ENCODE results near the gene B4GALNT2.

B4GALNT2 gene

DNA sequence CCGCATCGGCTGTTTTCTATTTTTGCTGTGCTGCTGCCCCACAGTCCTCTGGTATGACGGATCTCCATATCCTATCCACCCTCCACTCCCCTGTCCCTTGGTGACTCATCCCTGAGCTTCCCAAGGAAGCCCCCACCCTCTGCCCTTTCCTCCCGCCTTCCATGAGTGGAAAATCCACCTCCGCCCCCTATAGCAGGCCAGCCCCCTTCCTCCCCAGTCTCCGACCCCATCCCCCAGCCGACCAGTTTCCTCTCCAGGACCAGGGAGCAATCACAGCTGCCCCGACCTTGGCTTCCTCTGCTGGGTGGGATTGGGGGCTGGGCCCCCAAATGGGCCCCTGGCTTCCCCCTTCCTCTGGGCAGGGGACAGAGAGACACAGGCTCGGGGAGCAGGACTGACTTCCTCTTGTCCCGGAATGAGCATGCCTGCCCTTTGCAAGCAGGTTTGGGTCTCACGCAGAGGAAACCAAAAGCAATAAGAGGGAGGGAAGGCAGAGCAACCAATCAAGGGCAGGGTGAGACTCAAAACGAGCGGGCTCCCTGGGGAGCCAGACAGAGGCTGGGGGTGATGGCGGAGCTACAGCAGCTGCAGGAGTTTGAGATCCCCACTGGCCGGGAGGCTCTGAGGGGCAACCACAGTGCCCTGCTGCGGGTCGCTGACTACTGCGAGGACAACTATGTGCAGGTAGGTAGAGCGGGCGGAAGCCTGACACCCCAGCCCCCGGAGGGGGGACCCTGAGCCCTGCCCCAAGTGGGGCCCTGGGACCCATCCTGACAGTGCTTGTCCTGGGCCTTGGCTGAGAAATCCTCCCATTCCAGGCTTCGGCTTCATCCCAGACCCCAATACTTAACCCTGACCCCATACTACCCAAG is 77.8 kb downstream of the B4GALNT2 start, which contains the start of the genes ABI3 and GNGT2:
TSS of gene ABI3 (plus strand) at position 550 of the 872 bp plus-strand sequence. CDS start at position 568, 18 bp downstream.
TSS of gene GNGT2 (minus strand) at position 417 of the 872 bp plus-strand sequence. CDS start 3,152 bp downstream, outside the sequence.
- peak; percentile 48 to 49 for DNase-seq (ENCODE audit: low read depth in 2 of 2)

DNA sequence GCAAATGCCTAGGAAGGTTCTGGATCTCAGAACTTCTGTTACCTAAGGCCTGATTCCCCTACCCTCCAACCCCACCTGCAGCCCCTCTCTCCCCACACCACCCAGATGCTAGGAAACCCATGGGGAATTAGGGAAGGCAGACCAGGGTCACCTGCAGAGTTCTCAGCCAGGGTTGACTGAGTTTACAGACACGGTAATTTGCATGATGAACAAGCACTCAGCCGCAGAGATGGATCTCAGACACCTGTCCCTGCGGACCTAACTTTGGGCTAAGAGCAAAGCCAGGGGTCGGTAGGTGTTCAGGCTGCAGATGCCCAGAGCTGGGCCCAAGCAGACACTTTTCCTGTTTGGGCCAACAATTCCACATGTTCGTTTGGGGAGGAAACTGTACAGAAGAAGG is 80.8 kb downstream of the B4GALNT2 start:
- no peak for DNase-seq (ENCODE audit: low read depth in 2 of 2)

DNA sequence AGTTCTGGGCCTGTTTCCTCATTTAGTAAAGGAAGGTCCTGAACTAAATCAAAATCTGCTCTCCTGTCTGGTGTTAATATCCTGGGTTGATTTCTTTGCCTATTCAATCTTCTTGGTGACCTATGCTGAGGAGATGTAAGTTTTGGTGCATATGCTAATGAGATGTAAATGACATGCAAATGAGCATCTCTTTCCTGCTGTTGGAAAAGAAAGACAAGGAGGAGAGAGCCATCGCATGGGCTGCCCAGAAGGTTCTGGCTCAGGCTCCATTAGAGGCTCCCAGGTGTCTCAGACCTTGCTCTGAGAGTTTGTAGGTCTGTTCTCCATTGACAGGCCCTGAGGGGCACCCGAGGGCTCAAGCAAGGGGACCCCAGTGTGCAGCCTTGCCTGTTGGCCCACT is 81.3 kb downstream of the B4GALNT2 start:
- no peak for DNase-seq (ENCODE audit: low read depth in 2 of 2)

DNA sequence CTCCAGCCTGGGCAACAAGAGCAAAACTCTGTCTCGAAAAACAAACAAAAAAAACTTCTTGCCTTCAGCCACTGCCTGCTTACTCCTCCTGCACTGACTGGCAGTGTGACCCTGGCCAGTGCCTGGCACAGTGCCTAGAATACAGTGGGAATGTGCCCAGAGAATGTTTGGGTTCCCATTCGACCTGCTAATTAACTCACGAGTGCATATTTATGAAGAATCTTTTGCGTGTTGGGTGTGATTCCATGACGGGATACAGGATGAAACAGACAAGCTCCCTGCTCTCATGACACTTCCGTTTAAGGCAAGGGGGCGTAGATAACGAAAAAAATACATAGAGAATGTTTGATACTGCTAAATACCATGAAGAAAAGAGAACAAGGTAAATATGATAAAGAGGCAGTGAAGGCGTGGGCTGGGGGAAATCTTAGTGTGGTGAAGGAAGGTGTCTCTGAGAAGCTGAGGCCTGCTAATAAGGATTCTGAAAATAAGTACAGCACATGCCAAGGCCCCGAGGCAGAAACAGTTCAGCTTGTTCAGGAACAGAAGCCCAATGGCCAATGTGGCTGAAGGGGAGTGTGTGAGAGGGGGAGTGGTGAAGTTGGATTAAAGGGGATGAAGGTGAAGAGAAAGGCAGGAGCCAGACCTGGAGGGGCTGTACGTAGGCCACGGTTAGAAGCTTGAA is 82.2 kb downstream of the B4GALNT2 start:
- no peak for DNase-seq (ENCODE audit: low read depth in 2 of 2)

DNA sequence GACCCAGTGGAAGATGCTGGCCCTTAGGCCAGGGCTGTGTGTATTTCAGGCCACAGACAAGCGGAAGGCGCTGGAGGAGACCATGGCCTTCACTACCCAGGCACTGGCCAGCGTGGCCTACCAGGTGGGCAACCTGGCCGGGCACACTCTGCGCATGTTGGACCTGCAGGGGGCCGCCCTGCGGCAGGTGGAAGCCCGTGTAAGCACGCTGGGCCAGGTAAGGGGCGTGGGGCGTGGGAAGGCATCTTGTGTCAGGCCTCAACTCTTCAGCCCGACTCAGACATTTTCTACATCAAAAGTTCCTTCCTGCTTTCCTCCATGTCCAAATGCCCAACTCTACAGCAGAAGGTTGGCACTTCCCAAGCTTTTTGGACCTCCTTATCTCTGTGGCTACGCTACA is 83.9 kb downstream of the B4GALNT2 start:
- no peak for DNase-seq (ENCODE audit: low read depth in 2 of 2)

DNA sequence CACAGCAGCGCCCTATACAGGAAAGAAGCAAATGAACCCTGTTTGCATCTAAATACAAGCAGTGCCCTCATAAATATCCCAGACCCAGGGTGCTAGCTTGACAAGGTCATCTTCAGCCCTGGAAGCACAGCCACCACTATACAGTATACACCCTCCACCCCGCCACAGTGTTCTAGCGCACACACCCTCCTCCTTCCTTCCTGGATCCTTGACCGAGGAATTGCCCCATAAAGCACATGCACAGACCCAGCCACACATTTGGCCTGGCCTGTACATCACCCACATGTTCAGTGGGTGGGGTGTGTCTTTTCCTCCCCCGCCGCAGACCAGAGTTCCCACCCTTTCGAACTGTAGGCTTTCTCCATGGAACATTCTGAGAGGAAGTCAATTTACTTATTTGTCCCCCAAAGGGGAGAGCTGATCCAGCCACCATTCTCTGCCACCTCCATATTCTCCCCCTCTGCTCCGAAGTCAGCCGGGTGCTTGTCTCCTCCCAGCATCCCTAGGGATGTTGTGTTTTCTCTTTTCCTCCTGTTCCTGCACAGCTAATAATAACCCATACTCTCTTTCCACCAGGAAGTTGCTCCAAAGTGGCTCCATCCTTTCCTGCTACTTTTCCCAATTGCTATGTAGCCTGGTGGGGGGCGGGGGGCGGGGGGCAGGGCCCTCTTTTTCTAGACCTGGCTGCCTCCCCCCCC is 84.5 kb downstream of the B4GALNT2 start:
- DNase-seq (ENCODE audit: low read depth in 2 of 2), result no peak

DNA sequence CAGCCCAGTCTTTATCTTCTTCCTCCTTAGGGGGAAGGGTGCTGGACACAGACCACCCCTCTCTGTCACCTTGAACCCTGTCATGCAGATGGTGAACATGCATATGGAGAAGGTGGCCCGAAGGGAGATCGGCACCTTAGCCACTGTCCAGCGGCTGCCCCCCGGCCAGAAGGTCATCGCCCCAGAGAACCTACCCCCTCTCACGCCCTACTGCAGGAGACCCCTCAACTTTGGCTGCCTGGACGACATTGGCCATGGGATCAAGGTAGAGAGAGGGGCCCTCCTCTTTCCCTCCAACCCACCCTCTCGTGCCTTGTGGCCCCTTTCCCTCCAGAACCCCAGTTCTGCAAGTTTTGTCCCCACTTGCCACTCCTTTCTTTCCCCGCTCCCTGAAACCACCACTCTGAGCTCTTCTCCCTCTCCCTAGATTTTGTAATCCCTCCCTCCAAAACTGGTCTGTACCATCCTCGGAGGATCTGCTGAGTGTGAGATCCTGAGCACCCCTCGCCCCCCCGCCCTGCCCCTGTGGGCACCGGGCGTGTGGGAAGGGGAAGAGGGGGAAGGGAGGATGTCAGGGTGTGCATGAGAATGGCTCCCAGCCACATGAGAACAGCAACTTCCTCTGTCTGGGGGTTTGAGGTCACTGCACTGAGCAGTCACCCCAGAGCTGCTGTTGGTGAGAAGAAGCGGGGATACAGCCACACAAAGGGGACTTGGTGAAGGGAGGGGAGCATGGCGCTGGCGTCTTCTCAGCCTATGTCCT is 85.3 kb downstream of the B4GALNT2 start:
- no peak for DNase-seq (ENCODE audit: low read depth in 2 of 2)

DNA sequence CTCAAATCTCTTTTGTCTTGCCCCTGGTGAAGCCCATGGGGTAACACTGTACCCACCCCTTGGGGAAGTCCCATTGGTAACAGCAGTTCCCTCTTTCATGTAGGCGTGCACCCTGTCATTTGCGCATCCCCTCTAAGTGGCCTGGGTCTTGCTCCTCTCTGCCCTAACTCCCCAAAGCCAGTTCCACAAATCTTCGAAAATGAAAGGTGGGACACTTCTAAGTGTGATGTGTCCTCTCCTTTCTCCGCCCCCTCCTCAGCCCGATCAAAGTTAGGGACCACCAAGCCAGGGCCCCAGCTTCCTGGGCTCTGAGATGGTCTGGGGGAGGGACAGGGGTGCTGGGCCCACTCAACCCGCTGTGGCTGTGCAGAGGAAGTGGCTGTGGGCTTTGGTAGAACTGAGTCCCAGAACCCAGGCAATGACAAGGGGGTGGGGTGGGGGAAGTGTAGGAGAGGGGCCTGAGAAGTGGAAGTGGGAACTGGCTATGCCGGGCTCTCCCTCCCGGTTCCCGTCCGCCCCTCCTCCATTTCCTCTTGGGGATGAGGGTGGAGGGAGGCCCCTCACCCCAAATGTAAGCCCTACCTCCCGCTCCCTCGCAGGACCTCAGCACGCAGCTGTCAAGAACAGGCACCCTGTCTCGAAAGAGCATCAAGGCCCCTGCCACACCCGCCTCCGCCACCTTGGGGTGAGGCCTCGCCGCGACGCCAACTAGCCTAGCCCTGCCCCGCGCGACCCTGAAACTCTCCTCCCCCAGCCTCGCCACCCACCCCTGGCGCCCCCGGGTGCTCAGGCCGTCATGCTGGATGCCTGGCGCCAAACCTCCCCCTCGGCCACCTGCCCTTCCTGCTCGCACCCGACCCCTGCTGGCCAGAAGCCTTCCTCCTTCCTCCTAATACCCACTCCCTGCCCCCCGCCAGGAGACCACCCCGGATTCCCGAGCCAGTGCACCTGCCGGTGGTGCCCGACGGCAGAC is 86.7 kb downstream of the B4GALNT2 start:
- DNase-seq (ENCODE audit: low read depth in 2 of 2), result peak in 1 of 2 donors; percentile 40

DNA sequence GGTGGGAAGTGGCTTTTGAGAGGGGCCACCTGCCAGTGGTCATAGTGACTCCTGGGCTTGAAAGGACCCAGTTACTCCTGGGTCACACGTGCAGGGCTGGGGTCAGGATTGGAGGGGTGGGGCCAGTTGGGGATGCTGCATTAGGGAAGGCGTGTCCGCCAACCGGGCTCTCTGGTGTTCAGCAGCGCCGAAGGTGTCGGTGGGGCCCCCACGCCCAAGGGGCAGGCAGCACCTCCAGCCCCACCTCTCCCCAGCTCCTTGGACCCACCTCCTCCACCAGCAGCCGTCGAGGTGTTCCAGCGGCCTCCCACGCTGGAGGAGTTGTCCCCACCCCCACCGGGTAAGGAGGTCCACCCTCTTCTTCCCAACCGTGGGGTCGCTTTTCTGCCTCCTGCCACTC is 87.4 kb downstream of the B4GALNT2 start:
- DNase-seq (ENCODE audit: low read depth in 2 of 2), result no peak

DNA sequence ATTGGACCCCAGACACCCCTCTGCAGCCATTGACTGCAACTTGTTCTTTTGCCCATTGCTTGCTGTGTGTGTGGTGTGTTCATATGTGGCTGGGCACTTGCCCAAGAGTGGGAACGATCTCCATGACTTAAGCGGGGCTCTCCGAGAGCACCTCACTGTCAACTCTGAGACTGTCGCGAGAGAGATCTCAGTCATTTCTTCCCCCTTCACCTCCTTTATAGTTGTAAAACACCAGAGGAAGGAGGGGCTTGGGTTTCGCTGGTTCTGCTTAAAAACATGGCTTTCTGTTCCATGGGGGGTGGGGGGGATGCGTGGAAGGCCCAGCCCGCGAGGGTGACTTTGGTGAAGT is 90.6 kb downstream of the B4GALNT2 start:
- no peak for DNase-seq (ENCODE audit: low read depth in 2 of 2)

DNA sequence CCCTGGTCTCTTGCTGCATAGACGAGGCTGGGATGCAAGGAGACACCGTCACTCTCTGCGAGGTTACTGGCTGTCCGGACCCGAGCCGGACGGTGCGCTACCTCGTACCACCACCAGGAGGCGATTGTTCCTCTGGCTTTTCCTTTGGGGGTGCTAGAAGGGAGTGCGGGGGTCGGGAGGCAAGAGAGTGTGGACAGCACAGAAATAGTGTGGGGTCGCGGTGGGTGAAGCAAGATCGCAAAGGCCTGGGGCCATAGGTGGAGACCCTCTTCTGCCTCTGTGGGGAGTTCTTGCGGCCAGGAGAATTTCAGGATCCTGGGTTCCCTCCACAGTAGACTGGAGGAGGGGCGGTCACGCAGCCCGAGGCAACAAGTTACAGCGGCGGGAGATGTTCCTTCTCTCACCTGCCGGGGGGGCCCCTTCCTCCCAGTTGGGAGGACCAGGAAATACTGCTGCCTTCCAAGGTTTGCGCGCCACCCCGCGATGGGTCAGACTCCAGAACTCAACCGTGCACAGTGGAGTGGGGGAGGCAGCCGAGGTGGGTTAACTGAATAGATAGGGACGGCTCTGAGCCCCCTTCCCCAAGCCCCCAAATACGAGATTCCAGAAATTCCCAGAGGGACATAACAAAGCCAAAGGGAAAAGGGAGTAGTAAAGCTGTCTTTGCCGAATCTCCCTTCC is 91.1 kb downstream of the B4GALNT2 start:
- DNase-seq (ENCODE audit: low read depth in 2 of 2), result peak; percentile 52 to 73

DNA sequence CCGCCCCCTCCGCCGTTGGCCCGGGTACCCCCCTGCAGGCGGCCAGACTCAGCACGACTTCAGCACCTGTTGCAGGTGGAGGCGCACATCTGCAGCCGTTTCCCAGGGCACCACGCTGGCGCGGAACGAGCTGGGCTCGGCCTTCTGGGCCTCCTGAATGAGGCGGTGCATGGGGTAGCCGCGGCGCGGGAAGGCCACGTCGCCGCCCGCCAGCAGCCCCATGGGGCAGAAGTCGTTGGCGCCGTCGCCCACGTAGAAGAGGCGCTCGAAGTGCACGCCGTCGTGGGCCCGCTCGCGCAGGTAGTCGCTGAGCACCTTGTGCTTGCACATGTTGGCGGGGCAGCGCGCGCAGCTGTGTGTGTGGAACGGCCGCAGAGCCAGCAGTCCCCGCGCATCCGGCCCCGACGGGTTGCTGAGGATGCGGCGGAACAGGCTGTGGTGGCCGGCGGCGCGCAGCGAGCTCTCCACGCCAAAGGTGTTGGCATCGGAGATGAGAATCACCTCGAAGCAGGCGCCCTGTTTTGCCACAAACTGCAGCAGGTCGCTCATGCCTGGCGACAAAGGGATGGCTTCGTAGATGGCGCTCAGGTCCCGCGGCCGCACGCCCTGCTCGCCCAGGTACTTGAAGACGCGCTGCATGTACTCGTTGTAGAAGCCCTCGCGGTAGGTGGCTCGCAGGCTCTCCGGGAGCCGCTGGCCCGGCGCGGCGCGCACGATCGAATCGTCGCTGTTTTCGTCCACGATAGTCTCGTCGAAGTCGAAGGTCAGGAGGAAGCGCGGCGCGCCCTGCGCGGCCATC is 91.8 kb downstream of the B4GALNT2 start:
- DNase-seq (ENCODE audit: low read depth in 2 of 2), result no peak

DNA sequence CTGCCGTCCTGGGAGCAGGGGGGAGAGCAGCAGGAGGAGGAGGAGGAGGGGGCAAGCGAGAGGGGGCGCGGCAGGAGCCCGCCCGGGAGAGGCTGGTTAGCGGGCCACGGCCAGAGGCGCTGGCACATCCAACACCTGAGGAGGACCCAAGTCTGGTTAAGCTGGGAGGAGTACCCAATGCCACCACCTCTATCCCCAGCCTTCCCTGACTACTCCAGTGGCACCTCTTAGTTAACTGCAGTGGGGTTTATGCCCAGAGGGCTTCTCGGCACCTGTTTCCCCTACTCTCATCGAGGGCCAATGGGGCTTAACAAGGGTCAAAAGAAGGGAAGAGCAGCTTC is 92.4 kb downstream of the B4GALNT2 start:
- no peak for DNase-seq (ENCODE audit: low read depth in 2 of 2)

DNA sequence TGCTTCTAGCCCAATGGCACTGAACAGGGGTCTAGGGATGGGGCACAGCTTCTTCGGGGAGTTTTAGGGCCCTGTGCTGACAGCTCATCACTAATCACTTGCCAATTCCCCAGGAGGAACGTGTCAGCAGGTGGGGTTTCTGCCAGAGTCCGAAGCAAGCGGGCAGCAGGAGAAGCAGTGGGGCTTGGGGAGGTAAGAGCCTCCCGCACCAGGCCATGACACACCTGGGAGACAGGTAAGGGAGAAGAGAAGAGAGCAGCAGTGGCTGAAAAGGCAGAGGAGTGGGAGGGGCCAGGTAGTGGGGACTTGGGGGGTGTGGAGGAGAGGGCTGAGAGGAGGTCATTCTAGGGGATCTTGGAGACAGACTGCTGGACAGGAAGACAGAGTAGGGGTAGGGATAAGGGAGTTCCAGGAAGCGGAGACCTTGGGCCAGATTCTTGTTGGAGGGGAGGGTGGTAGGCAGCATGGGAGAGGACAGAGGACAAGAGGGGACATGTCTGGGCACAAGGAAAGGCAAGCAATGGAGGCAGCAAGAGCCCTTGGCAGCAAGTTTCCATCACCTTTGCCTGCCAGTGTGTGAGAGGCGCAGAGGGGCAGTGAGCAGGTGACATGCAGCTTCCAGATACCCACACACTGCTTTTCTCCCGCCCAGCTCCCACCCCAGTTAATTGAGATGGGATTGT is 93.1 kb downstream of the B4GALNT2 start:
- DNase-seq (ENCODE audit: low read depth in 2 of 2), result no peak

Data from stimulated activated CD8-positive, alpha-beta memory T cell treated with anti-CD3 and anti-CD28 coated beads, Interleukin-2, amount 100 ng/mL, for 48 hours (primary cell).